Ovary (tissue), 10 donors: Measurements from ENCODE around the gene USP9X. TPM values are rescaled to one million over a fixed set of nuclear protein-coding genes. Genes with fewer than 3 reads are reported as not detected.
A peak's percentile ranks its signal among the peaks of the same experiment; 100 is the strongest.

Source experiments
- DNase-seq, 5 donors: peaks; one replicate each; pipeline ENCODE4 v3.0.0-alpha.2; 2019 to 2020
- H3K27ac ChIP-seq, 2 donors: fragments of 200-600 bp; one replicate each; pipeline versions ENCODE4 v1.5.1 to v1.8.0; 2019 to 2022
- H3K27me3 ChIP-seq: fragments of 200-600 bp; one replicate; pipeline ENCODE4 v1.8.0; 2022
- H3K36me3 ChIP-seq: fragments of 200-600 bp; sonication (generic); one replicate; pipeline ENCODE4 v1.5.1; 2019
- H3K4me1 ChIP-seq: one replicate; pipeline ENCODE4 v1.8.1; 2013; ENCODE audit warnings: mild to moderate bottlenecking, moderate library complexity; ENCODE audit not compliant: insufficient read depth
- H3K4me3 ChIP-seq: fragments of 200-600 bp; sonication (generic); one replicate; pipeline ENCODE4 v1.5.1; 2017
- H3K9me3 ChIP-seq, 2 donors: fragments of 200-600 bp in 1 of 2; sonication (generic) in 1 of 2; one replicate each; pipeline versions ENCODE4 v1.5.1 to v1.8.1; 2013 to 2019; ENCODE audit warnings: mild to moderate bottlenecking in 1 of 2, moderate library complexity in 1 of 2
- CTCF ChIP-seq, 3 donors: fragments of 450-650 bp in 2 of 3; fragments of 200-600 bp in 1 of 3; IDR thresholded peaks; one replicate each; pipeline versions ENCODE4 v1.5.1 to v1.8.0; 2016 to 2022; ENCODE audit warnings: antibody characterized with exemption in 3 of 3, mild to moderate bottlenecking in 1 of 3
- EP300 ChIP-seq: sonication (generic); formaldehyde crosslinking; IDR thresholded peaks from one replicate; pipeline ENCODE4 v1.6.1; 2017; ENCODE audit warnings: antibody characterized with exemption
- POLR2A ChIP-seq: fragments of 450-650 bp; IDR thresholded peaks from one replicate; pipeline ENCODE4 v1.6.1; 2017; ENCODE audit warnings: antibody characterized with exemption, mild to moderate bottlenecking, moderate library complexity
- WGBS, 3 donors: extraction: QIAGEN DNeasy Blood & Tissue Kit in 1 of 3; methylation state at CpG; one replicate each; pipeline versions ENCODE4 v1.1.5 to v1.1.7; 2013 to 2017; 5-methylcytosine and 5-hydroxymethylcytosine counted together
- intact Hi-C, 4 donors: fragments of 100-400 bp; cut with DNase I; formaldehyde crosslinking; loops; one replicate each; pipeline versions ENCODE4 v1.11.0 to v1.15.1; 2022 to 2023
- long read RNA-seq, 3 donors: library from polyadenylated mRNA in 2 of 3; unstranded in 2 of 3; transcript quantifications; one replicate each; pipeline ENCODE4 v2.0.0 and lab custom pipeline, GENCODE V29; 2021 to 2026
- polyA plus RNA-seq, 2 donors: library from polyadenylated mRNA; stranded (reverse); fragments of 200-250 nt in 1 of 2; fragments of 350-450 nt in 1 of 2; fragmentation: Illumina TruSeq in 1 of 2; extraction: RNeasy Lipid Tissue Mini Kit (QIAGEN cat#74804) in 1 of 2; gene quantifications; one replicate each; pipeline ENCODE4 v1.2.3, GENCODE V29; 2013 to 2014
- total RNA-seq, 7 donors: library from RNA; depleted of rRNA in 2 of 7; stranded (reverse); fragments of >200 nt in 2 of 7; fragmentation: NEBNext Ultra II Directional in 3 of 7; extraction: Animal tissue kit (Norgen Biotek cat#: 25700) in 3 of 7; gene quantifications; one replicate each; pipeline versions ENCODE4 v1.1.0 to v1.2.4, GENCODE V29; 2016 to 2023
- donor health status: DM: no; HTN: no; CAD: no; lungs with moderate emphysema.
- donor health status: DM: no; HTN: no; CAD: no.
- donor health status: Bipolar disorder and iron deficiency.
- donor health status: DM: yes; HTN: yes; CAD: no.
- donor health status: DM: no; HTN: no; CAD: no.
- donor health status: DM: yes; HTN: yes; CAD: no.

The USP9X gene
- total RNA-seq (10 to 100 TPM; 50.6 to 95.1 (median 65.8) TPM), polyA plus RNA-seq (10 to 100 TPM; 14.2 to 40.1 TPM)
- long read RNA-seq, donor 1, partial matches to known transcripts, result 44 of 47 reads
- long read RNA-seq, donor 1, other reads (novel, unspliced or antisense), result 3 of 47 reads
- long read RNA-seq, donor 2, full-length matches to known transcripts, result 4 of 261 reads
- long read RNA-seq, donor 2, partial matches to known transcripts, result 257 of 261 reads
- long read RNA-seq, donor 2, other reads (novel, unspliced or antisense), result 0 of 261 reads
- long read RNA-seq, donor 3, full-length matches to known transcripts, result 6 of 28 reads
- long read RNA-seq, donor 3, partial matches to known transcripts, result 18 of 28 reads
- long read RNA-seq, donor 3, other reads (novel, unspliced or antisense), result 4 of 28 reads

- Histone ChIP-seq H3K4me3 (peak within 1 kb of the TSS; percentile 74), H3K27ac (peak within 1 kb of the TSS; percentile 97 to 98), H3K27me3 (no peaks in the 10 kb centered on the region), H3K9me3 (no peaks in the 10 kb centered on the region), H3K36me3 (no peaks in the 10 kb centered on the region), H3K4me1 (no peaks in the 10 kb centered on the region)
- DNase-seq, result peak; percentile 94 to 97 (median 95)
- WGBS, 3 donors, result 0 to 1% (median 1%) methylated on average over 43 to 61 of the region's 61 CpGs
- intact Hi-C loops, result loop anchor here in 1 of 4 donors (10.0 kb wide), 1 partner anchor 250 kb away; the partner anchor contains the start of gene DDX3X
- TF ChIP-seq EP300 (no peak), POLR2A (peak; percentile 57)
Measured at GRCh38 chrX:41084893-41085511, at the start of gene USP9X. Gene USP9X, plus strand, starts transcription at chrX:41085445. Its CDS starts 38,184 bp downstream, at chrX:41123629.

DNA sequence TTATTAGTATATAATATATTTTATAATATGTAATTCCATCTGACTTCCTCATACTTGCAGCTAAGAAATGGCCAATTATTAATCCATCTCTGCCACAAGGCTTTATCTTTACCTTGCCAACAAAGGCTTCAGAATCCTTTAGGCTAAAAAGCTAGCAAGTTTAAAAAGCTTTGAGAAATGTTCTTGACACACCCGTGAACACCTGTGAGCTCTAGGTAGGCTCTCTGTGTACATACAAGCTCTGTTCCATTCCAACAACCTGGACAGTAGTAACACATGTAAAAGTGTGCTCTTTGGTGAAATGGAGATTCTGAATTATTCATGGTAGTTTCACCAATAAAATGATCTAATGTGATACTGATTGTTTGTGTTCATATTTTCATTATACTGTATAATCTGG lies 49.7 kb upstream of the USP9X start:
- TF ChIP-seq EP300 (no peak), POLR2A (no peak), CTCF (IDR thresholded peaks at IDR 0.05) (no peak)
- no peak overlapping the region for H3K27ac ChIP-seq
- no peaks in the 10 kb centered on the region for H3K36me3 ChIP-seq
- H3K9me3 ChIP-seq, result no peaks in the 10 kb centered on the region
- DNase-seq, result no peak
- no peaks in the 10 kb centered on the region for H3K4me1 ChIP-seq
- whole genome bisulfite sequencing, 3 donors, result 80 to 95% (median 89%) methylated on average over 1 of the region's 1 CpG
- H3K4me3 ChIP-seq, result no peak overlapping the region
- no peaks in the 10 kb centered on the region for H3K27me3 ChIP-seq
- intact Hi-C loops, result no loop called here

DNA sequence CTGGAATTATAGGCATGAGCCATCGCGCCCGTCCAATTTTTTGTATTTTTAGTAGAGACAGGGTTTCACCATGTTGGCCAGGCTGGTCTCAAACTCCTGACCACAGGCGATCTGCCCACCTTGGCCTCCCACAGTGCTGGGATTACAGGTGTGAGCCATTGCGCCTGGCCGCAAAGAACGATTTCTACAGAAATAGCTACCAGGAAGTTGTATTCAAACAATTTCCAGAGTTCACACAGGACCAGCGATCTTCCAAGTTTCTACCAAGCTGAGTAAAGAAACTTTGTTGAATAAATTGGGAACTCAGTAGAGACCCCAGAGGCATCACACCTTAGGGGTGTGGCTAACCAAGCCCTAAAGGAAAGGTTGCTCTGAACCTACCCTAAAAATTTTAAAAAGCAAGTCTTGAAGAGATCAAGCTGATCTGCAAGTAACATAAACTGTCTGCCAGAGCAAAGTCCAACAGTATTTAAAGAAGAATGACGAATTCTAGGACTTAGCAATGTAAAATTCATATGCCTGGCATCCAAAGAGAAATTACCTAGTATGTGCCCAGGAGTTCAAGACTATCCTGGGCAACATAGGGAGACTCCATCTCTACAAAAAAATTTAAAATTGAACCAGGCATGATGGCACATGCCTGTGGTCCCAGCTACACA lies 48.4 kb upstream of the USP9X start:
- DNase-seq, result no peak
- no peak overlapping the region for H3K27ac ChIP-seq
- WGBS, 3 donors, result 87 to 90% (median 88%) methylated on average over 9 of the region's 9 CpGs
- no peaks in the 10 kb centered on the region for H3K9me3 ChIP-seq
- no peaks in the 10 kb centered on the region for H3K4me1 ChIP-seq
- intact Hi-C loops, result no loop called here
- no peak overlapping the region for H3K4me3 ChIP-seq
- no peaks in the 10 kb centered on the region for H3K27me3 ChIP-seq
- H3K36me3 ChIP-seq, result no peaks in the 10 kb centered on the region
- no peak for TF ChIP-seq POLR2A
- no peak for TF ChIP-seq CTCF (IDR thresholded peaks at IDR 0.05)
- no peak for TF ChIP-seq EP300

DNA sequence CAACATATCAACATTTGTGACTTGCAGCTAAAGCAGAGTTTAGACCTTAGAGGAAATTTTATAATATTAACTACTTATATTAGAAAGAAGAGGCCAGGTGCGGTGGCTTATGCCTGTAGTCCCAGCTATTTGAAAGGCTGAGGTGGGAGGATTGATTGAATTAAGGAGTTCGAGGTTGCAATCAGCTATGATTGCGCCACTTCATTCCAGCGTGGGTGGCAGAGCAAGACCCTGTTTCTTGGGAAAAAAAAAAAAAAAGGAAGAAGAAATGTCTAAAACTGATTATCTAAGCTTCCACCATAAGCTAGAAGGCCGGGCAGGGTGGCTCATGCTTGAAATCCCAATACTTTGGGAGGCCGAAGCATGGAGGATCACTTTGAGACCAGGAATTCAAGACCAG lies 42.0 kb upstream of the USP9X start:
- H3K36me3 ChIP-seq, result no peaks in the 10 kb centered on the region
- H3K4me1 ChIP-seq, result no peaks in the 10 kb centered on the region
- WGBS, 3 donors, result 77 to 88% (median 82%) methylated on average over 6 of the region's 6 CpGs
- no peak overlapping the region for H3K27ac ChIP-seq
- DNase-seq, result no peak
- intact Hi-C loops, result no loop called here
- H3K4me3 ChIP-seq, result no peak overlapping the region
- H3K9me3 ChIP-seq, result no peaks in the 10 kb centered on the region
- TF ChIP-seq CTCF (IDR thresholded peaks at IDR 0.05) (no peak), POLR2A (no peak), EP300 (no peak)
- no peaks in the 10 kb centered on the region for H3K27me3 ChIP-seq
